NCI-H2196 (cell line): ENCODE measurements around the gene ST8SIA4.

ENCODE experiments used
- DNase-seq: peaks from one replicate; lab custom pipeline; 2025; ENCODE audit not compliant: unreplicated experiment; lab: John Stamatoyannopoulos, UW

Gene ST8SIA4

GRCh38 chr5:100872408-100873190, 30.5 kb downstream of the ST8SIA4 start:
- DNase-seq, result no peak

- DNase-seq, result no peak
Measured at GRCh38 chr5:100867039-100867562, 36.0 kb downstream of the ST8SIA4 start.

DNA sequence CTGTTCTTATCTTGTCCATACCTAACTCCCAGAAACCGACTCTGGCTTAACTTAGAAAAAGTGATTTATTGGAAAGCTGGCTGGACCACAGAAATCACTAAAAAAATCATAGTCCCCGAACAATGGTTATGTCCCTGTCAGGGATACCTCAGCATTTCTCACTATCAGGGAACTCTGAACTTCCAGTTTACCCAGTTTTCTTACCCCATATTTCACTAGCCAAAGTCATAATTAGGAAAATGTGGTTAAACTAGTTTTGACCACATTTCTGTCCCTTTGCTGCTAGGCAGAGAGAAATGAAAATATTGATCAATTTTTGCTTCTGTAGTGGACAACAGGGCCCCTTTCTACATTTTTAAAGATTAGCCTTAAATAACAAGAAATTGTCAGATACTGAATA, 38.2 kb downstream of the ST8SIA4 start:
- DNase-seq, result no peak

DNA sequence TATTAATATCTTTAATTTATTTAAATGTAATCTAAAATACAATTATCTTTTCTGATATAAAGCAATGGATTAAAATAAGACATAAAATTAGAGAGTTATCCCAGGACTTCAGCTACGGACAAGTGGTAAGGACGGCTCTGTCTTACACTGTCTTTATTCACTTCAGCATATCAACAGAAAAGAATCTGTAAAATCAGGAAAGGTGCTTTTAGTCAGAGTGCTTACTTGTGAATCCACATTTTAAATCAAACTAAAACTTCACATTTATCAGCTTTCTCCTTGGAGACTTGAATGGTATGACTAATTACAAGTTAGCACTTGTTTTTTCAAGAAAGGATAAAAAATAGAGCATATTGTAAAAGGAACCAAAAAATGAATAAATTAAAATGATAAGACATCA, 39.3 kb downstream of the ST8SIA4 start:
- DNase-seq, result no peak

- no peak for DNase-seq
Measured at GRCh38 chr5:100861148-100861547, 41.9 kb downstream of the ST8SIA4 start.

DNA sequence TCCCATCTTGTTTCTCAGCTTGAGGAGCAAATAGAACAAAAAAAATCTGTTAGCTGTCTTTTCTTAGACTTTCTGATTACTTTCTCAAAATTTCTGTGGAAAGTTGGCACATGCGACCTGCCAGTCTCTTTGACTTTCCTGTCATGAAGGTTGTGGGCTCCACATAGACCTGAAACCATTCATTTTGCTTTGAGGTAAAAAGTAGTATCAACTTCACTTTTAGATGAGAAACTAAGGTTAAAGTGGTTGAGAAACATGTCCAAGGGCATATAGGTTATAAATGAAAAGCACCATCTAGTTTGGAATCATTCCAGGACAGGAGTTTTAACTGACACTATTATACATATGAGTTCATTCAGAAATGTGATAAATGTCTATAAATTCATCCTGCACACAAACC, 42.7 kb downstream of the ST8SIA4 start:
- no peak for DNase-seq

GRCh38 chr5:100858987-100859545, 44.0 kb downstream of the ST8SIA4 start:
- no peak for DNase-seq

- no peak for DNase-seq
Measured at GRCh38 chr5:100856462-100856861, 46.6 kb downstream of the ST8SIA4 start.

GRCh38 chr5:100855937-100856430, 47.1 kb downstream of the ST8SIA4 start:
- DNase-seq, result no peak

DNA sequence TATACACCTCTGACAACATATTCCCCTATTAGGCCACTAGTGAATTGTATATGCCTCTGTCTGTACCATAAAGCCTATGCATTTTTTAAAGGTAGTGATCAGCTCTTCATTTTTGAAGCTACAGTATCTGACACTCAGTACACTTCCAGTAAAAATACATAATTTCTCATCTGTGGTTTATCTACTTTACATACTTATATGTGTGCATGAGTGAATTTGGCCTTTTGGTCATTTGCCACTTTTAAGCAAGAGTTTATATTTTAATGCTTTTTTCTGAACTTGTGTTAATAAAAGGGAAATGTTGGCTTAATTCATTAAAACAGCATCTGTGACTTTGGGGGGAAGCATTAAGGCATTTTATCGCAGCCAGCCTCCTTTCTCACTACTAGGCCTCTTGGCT, 47.8 kb downstream of the ST8SIA4 start:
- DNase-seq, result no peak

DNA sequence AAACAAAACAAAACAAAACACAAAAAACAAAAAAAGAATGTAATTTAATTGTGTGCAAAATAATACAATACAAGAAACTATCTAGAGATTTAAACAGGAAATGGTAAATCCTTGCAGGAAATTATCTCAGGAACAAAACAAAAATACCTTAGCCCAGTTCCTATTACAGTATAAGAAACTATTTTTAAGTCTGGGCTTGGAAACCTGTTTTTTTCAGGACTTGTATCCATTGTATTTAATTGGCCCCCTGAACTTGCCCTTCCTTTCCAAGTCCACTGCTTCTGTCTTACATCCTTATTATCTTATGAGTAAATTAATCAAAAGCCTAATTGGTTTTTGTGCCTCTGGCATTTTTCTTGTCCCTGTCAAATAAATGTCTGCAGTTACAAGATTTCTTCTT, 48.5 kb downstream of the ST8SIA4 start:
- DNase-seq, result no peak

- no peak for DNase-seq
Measured at GRCh38 chr5:100853582-100853981, 49.5 kb downstream of the ST8SIA4 start.

DNA sequence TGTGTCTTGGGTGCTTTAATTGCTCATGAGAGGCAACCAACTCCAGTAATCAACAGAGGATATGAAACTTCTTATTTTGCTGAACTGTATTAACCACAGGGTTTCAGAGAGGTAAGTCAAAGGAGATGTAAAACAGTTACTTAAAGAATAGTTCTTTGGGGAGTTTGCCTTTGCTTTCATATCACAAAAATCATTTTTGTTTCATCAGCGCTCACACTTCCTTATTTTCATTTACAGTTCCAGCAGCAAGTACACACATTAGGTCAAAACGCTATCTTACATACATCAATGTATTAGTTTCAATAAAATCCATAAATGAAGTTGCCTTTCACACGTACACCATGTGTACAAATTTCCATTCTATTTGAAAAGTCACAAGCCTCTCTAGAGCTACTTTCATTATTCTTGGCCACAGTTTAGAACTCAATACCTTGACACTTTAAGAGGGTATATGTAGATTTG, 50.1 kb downstream of the ST8SIA4 start:
- DNase-seq, result no peak

DNA sequence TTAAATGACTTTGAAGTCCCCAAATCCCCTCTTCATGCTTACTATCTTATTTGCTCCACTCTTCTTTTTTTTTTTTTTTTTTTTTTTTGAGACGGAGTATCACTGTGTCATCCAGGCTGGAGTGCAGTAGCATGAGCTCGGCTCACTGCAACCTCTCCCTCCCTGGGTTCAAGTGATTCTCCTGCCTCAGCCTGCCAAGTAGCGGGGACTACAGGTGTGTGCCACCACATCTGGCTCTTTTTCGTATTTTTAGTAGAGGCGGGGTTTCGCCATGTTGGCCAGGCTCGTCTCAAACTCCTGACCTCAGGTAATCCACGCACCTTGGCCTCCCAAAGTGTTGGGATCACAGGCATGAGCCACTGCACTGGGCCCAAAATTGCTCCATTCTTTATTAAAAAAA, 51.0 kb downstream of the ST8SIA4 start:
- no peak for DNase-seq

- no peak for DNase-seq
Measured at GRCh38 chr5:100846772-100847171, 56.3 kb downstream of the ST8SIA4 start.

DNA sequence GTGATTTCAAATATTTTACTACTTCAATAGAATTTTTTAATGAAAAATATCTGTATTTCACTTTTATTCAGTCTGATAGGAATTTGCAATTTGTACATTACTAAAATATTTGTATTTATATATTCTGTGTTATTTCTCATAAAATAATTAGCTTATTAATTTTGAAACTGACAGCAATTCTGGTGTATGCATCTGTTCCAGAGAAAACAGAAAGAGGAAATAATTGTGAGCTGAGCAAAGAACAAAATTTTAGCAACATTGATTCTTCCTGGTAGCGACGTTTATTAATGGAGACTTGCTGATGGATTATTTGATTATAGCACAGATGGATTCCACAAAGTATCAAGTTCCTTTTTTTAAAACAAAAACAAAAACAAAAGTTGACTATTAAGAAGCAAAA, 61.0 kb downstream of the ST8SIA4 start:
- no peak for DNase-seq

DNA sequence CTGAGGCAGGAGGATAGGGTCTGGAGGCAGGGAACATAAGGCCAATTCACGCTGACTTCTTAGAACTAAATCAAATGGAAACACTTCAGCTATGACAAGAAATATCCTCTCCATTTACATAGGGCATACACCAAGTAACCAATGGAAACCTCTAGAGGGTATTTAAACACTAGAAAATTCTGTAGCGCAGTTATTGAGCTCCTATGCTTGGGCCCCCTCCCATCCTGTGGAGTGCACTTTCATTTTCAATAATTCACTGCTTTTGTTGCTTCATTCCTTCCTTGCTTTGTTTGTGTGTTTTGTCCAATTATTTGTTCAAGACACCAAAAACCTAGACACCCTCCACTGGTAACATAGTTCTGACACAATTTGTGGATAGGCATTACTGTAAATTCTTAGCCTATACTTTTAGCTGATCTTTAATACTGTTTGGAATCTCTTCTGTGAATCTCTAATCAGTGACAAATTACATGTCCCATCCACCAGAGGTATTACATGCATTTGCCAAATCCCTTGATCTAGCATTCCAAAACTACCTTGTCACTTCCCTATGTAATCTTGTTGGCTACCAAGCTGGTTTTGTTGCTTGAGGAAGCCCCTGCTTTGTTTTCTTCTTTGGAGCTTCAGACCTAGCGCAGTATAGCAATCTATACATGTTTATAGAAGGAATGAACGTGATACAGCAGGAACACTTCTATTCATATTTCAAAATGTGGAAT, 61.6 kb downstream of the ST8SIA4 start:
- no peak for DNase-seq

DNA sequence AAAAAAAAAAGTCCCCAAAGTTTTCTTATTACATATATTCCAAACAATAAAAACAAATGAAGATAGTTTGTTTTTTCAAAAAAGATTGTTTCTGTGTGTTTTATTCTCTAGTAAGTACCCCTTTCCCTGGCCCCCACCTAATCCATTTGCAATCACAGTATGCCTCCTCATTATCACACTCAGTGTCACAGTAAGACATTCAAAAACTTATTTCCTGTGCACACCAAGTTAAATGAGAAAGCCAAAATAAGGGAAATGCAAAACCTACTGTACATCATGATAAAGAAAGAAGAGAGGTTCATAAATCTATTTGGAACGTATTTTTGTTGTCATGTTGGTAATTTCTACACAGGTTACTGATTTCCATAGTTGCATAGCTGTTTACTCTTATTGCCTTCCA, 62.3 kb downstream of the ST8SIA4 start:
- DNase-seq, result no peak

GRCh38 chr5:100840370-100840769, 62.7 kb downstream of the ST8SIA4 start:
- DNase-seq, result no peak

- DNase-seq, result no peak
Measured at GRCh38 chr5:100838048-100838473, 65.0 kb downstream of the ST8SIA4 start.

DNA sequence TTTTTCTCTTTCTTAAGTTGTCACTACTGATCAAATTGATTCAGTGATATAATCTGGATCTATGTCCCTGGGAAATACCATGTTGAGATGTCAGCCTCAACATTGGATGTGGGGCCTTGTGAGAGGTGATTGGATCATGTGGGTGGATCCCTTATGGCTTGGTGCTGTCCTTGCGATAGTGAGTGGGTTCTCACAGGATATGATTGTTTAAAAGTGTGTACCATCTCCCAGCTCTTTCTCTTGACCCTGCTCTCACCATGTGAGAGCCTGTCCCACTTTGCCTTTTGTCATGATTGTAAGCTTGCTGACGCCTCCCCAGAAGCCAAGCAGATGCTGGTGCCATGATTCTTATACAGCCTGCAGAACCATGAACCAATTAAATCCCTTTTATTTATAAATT, 68.6 kb downstream of the ST8SIA4 start:
- no peak for DNase-seq
